DMS79 treated with DMSO at 0.1 percent for 48 hours (cell line): ENCODE results near the gene GPR155.

Source experiments
- DNase-seq: peaks from one replicate; lab custom pipeline; 2025; lab: John Stamatoyannopoulos, UW

GPR155 gene, protein sequence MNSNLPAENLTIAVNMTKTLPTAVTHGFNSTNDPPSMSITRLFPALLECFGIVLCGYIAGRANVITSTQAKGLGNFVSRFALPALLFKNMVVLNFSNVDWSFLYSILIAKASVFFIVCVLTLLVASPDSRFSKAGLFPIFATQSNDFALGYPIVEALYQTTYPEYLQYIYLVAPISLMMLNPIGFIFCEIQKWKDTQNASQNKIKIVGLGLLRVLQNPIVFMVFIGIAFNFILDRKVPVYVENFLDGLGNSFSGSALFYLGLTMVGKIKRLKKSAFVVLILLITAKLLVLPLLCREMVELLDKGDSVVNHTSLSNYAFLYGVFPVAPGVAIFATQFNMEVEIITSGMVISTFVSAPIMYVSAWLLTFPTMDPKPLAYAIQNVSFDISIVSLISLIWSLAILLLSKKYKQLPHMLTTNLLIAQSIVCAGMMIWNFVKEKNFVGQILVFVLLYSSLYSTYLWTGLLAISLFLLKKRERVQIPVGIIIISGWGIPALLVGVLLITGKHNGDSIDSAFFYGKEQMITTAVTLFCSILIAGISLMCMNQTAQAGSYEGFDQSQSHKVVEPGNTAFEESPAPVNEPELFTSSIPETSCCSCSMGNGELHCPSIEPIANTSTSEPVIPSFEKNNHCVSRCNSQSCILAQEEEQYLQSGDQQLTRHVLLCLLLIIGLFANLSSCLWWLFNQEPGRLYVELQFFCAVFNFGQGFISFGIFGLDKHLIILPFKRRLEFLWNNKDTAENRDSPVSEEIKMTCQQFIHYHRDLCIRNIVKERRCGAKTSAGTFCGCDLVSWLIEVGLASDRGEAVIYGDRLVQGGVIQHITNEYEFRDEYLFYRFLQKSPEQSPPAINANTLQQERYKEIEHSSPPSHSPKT

GRCh38 chr2:174486563-174487107 is at the start of gene GPR155:
TSS of gene GPR155 (minus strand) at chr2:174487029. CDS start at chr2:174481956, 5,073 bp downstream.
- DNase-seq, result no peak

GRCh38 chr2:174535757-174536703 is 49.2 kb upstream of the GPR155 start:
- no peak for DNase-seq

DNA sequence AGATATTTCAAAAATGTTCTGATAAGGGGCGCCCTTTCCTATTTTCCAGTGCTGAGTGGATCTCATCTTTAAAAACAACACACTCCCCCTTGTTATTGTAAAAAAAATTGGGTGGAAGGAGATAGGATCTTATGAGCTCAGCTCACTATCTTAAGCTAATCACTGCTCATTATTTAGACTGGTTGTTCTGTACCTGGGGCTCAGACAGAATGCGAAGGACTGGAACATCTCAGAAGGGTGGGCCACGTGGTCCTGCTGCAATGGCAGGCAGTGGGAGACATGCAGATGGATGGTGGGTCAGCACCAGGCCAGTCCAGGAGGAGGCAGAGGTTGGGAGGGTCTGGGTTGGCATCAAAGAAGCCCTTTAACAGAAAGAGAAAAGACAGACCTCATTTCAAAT is 48.3 kb upstream of the GPR155 start:
- no peak for DNase-seq

DNA sequence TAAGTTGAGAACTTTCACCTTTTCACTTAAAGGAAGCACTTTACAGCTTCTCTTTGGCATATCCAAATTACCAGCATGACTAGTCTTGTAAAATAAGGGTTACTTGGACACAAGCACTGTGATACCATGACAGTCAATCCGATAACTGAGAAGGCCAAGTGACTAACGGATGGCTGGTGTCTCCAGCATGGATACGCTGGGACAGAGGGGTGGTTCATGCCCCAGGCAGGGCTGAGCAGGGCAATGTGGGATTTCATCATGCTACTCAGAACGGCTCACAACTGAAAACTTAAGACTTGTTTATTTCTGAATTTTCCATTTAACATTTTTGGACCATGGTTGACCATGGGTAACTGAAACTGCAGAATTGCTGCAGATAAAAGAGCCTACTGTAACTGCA is 43.1 kb upstream of the GPR155 start:
- DNase-seq, result no peak

DNA sequence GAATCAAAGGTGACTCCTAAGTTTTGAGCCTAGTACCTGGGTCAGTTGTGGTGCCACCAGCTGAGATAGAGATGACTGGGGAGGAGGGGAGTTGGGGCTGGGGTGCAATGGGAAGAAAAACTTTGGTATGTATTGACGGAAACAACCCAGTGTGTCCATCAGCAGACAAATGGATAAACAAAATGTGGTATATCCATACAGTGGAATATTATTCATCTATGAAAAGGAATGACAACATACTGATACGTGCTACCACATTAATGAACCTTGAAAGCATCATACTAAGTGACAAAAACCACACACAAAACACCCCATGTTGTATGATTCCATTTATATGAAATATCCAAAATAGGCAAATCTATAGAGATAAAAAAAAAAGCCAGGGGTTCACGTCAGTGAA is 41.1 kb upstream of the GPR155 start:
- DNase-seq, result no peak

- DNase-seq, result no peak
Observed at GRCh38 chr2:174527101-174527721, 40.4 kb upstream of the GPR155 start.

DNA sequence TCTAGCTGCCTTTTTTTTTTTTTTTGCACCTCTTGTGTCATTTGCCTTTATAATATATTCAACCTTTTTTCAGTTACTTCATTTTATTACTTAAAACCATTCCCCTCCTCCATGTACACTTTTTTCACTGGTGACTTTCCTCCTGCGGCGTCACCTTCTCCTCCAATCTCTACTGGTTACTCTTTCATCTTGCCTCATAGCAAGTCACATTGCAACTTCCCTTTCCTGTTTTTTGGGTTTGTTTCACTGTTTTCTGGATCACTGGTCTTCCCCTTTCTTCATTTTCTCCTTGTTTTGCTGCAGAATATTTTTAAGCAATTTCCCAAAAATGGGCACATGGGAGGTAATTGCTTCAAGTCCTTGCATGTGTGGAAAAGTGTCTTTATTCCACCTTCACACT is 37.7 kb upstream of the GPR155 start:
- DNase-seq, result no peak

GRCh38 chr2:174522553-174522952 is 35.7 kb upstream of the GPR155 start:
- DNase-seq, result no peak

DNA sequence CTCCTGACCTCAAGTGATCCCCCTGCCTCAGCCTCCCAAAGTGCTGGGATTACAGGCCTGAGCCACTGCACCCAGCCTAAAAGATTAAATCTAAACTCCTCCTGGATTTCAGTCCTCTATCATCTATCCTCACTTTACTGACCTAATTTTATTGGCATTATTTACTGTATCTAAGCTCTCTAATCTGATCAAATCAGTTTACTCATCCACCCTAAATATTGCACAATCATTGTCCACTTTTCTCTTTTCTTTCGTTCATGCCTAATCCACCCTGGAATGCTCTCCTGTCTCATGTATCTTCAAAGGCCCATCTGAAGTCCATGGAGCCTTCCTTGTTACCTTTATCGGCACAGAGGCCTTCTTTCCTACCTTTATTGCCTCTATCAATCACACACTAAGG is 31.6 kb upstream of the GPR155 start:
- no peak for DNase-seq

DNA sequence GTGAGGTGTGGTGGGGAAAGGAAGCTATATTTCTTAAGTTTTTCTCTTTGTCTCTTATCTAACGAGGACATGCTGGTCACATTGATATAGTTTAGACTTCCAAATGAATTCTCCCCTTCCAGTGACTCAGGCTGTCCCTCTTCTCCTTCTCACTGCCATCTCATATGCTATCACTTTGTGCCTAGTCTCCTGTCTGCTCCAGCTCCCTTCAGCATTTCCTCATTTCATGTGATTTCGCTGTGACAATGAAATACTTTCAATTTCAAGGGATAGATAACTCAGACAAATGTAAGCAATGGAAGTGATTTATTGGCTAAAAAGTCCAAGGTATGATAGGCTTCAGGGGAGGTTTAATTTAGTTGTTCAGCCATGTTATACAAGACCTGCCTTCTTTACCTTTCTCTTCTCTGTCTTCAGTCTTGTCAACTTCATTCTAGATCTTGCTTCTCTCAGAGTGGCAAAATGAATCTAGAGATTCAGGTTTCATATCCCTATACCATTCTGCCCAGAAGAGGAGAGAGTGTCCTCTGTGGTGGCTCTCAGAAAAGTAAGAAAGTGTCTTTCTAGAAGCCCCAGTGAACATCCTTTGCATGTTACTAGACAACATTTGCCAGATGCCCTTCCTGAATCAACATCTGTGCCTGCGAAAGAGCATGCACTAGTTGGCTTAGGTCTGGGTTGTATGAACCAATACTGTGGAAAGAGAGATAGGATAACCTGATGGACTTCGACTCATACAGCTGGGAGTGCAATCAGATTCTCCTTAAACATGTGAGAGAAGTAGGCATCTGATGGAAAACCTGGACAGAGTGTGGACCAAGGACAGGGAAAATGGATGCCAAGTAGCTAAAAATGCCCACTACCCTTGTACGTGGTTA is 29.9 kb upstream of the GPR155 start:
- DNase-seq, result no peak

DNA sequence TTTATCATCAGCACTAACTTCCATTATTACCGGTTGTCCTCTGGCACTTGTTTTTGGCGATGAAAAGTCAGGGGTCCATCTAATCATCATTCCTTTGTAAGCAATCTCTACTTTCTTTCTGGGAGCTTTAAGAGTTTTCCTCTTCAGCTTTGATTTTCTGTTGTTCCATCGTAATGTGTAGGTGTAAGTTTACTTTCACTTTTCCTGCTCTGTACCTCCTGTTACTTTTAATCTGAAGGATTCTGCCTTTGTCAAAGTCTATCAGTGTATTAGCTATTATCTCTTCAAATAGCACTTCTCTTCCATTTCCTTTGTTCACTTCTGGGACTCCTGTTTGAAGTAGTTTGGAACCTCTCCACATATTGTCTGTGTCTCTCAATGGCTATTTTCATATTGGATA is 25.5 kb upstream of the GPR155 start:
- DNase-seq, result no peak

- no peak for DNase-seq
Observed at GRCh38 chr2:174511580-174512260, 24.9 kb upstream of the GPR155 start.

GRCh38 chr2:174510583-174511189 is 23.9 kb upstream of the GPR155 start:
- DNase-seq, result peak; percentile 7

- DNase-seq, result no peak
Observed at GRCh38 chr2:174503161-174503809, 16.5 kb upstream of the GPR155 start.

- DNase-seq, result no peak
Observed at GRCh38 chr2:174499371-174499770, 12.5 kb upstream of the GPR155 start.

GRCh38 chr2:174495365-174496012 is 8.7 kb upstream of the GPR155 start:
- DNase-seq, result peak; percentile 15

DNA sequence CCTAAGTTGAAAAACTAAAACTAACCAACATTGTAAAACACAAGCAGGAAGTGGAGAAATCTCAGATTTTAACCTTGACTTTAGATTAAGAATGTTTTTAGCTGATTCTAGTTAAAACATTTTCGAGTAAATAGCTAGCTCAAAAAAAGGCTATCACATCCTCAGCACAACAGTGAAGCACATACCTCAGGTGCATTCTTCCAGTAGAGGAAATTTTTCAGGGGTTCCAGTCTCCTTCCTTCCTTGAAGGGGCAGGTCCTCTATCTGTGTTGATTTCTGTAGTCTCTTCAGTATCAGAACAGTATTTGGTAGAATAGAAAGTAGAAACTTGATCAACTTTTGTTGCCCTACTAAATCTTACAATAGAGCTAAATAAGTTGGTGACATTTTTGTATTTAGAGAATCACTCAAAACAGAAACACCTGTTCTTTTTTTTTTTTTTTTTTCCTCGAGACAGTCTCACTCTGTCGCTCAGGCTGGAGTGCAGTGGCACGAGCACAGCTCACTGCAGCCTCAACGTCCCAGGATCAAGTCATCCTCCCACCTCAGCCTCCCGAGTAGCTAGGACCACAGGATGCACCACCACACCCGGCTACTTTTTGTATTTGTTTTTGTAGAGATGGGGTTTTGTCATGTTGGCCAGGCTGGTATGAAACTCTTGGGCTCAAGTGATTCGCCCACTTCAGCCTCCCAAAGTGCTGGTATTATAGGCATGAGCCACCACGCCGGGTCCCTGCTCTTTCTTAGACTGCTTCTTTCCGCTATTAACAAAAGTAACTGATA is 6.9 kb upstream of the GPR155 start:
- DNase-seq, result no peak
